Measurements from ENCODE around the gene CAPN14.

Gene CAPN14

GRCh38 chr2:31202833-31203232, 14.5 kb downstream of the CAPN14 start:
- H3K27ac ChIP-seq: no peak overlapping the region
- TF ChIP-seq, protein P1, sequence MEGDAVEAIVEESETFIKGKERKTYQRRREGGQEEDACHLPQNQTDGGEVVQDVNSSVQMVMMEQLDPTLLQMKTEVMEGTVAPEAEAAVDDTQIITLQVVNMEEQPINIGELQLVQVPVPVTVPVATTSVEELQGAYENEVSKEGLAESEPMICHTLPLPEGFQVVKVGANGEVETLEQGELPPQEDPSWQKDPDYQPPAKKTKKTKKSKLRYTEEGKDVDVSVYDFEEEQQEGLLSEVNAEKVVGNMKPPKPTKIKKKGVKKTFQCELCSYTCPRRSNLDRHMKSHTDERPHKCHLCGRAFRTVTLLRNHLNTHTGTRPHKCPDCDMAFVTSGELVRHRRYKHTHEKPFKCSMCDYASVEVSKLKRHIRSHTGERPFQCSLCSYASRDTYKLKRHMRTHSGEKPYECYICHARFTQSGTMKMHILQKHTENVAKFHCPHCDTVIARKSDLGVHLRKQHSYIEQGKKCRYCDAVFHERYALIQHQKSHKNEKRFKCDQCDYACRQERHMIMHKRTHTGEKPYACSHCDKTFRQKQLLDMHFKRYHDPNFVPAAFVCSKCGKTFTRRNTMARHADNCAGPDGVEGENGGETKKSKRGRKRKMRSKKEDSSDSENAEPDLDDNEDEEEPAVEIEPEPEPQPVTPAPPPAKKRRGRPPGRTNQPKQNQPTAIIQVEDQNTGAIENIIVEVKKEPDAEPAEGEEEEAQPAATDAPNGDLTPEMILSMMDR (IDR thresholded peaks at IDR 0.05): no peak
- no peak for TF ChIP-seq ZFX (IDR thresholded peaks at IDR 0.05; ENCODE audit: borderline replicate concordance)

DNA sequence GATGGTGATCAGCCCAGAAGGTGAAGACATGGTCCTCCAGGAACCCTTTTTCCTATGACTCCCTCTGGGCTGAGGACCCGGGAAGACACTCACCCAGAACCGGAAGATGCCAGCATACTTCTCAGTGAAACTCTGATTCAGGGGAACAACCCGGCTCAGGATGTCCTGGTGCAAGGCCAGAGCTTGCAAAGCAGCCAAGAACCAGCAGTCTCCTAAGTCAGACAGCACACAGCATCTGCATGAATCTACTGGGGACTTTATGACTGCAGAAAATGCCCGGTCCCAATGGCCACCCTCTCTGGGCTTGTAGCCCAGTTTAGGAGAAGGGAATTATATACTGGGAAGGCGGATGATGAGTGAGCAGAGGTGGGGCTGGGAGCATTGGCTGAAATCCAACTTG, 15.3 kb downstream of the CAPN14 start:
- TF ChIP-seq ZFX (IDR thresholded peaks at IDR 0.05; ENCODE audit: borderline replicate concordance): no peak
- TF ChIP-seq, protein P1 (IDR thresholded peaks at IDR 0.05): no peak
- no peak overlapping the region for H3K27ac ChIP-seq

- TF ChIP-seq, protein P1 (IDR thresholded peaks at IDR 0.05): no peak
- TF ChIP-seq ZFX (IDR thresholded peaks at IDR 0.05; ENCODE audit: borderline replicate concordance): no peak
- H3K27ac ChIP-seq: no peak overlapping the region
These were observed 16.3 kb downstream of the CAPN14 start for GRCh38 chr2:31200972-31201371.

DNA sequence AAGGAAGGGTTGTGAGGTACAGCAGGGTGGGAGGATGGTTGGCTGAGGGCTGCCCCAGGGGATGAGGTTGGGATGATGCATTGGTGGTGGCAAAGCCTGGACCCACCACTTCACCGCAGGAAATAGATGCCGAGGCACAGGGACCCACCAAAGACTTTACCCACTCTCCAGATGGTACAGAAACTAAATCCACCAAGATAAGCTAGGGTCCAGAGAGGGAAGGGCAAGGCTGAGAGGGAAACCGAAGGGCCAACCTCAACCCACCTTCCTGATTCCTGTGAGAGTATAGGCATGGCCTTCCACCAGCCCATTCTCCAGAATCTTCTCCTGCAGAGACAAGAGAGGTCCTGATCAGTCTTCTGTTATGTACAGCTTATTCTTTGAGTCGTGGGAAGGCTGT, 18.1 kb downstream of the CAPN14 start:
- TF ChIP-seq ZFX (IDR thresholded peaks at IDR 0.05; ENCODE audit: borderline replicate concordance): no peak
- TF ChIP-seq, protein P1 (IDR thresholded peaks at IDR 0.05): no peak

DNA sequence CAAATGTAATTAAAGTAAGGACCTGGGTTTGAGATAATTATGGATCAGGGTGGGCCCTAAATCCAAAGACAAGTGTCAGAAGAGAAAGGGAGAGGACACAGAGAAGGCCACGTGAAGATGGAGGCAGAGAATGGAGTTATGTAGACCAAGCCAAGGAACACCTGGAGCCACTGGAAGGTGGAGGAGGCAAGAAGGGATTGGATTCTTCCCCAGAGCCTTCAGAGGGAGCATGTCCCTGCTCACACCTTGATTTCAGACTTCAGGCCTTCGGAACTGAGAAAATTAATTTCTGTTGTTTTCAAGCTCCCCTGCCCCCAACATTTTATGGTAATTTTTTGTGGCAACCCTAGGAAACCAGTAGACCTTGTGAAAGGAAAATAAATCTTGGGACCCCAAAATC, 19.6 kb downstream of the CAPN14 start:
- H3K27ac ChIP-seq: no peak overlapping the region
- TF ChIP-seq, protein P1 (IDR thresholded peaks at IDR 0.05): no peak
- TF ChIP-seq ZFX (IDR thresholded peaks at IDR 0.05; ENCODE audit: borderline replicate concordance): no peak

More for the DNA sequence above, 18.1 kb downstream of the CAPN14 start:
- no peak overlapping the region for H3K27ac ChIP-seq

GRCh38 chr2:31197166-31197565, 20.1 kb downstream of the CAPN14 start:
- H3K27ac ChIP-seq: no peak overlapping the region
- TF ChIP-seq, protein P1 (IDR thresholded peaks at IDR 0.05): no peak
- TF ChIP-seq ZFX (IDR thresholded peaks at IDR 0.05; ENCODE audit: borderline replicate concordance): no peak

DNA sequence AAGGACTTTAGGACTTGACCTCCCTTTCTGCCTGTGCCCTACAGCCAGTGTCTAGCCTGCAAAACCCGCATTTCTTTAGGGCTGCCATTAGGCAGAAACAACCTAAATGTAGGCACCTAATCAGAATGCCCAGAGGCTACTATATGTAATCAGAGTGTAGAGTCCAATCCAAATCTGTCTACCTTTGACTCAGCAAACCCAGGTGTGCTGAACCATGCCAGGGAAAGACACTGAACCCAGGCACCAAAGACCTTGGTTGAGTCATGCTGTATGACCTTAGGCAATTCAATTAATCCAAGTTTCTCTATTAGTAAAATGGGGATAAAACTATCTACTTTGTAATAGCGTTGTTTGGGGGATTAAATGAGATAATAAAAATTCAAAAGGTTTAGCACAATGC, 20.7 kb downstream of the CAPN14 start:
- H3K27ac ChIP-seq: no peak overlapping the region

More for the DNA sequence above, 20.7 kb downstream of the CAPN14 start:
- TF ChIP-seq, protein P1 (IDR thresholded peaks at IDR 0.05): no peak
- TF ChIP-seq ZFX (IDR thresholded peaks at IDR 0.05; ENCODE audit: borderline replicate concordance): no peak

All from 22Rv1 (cell line).